SU-DHL-6 (cell line): ENCODE data around the gene LRRFIP1.

Experiments
- H2AFZ ChIP-seq: fragments of 200-600 bp; sonication (generic); 2 replicates; pipeline ENCODE4 v1.6.1; 2014; ENCODE audit warnings: low read depth, mild to moderate bottlenecking, moderate library complexity, mixed read lengths, antibody characterized with exemption, low read length; ENCODE audit not compliant: severe bottlenecking
- H3F3A ChIP-seq: fragments of 200-600 bp; shearing (Covaris generic); 2 replicates; pipeline ENCODE4 v1.6.0; 2016; ENCODE audit warnings: antibody characterized with exemption, mild to moderate bottlenecking; ENCODE audit not compliant: insufficient read depth
- H3K27ac ChIP-seq: fragments of 200-600 bp; sonication (generic); 2 replicates; pipeline ENCODE4 v1.5.1; 2016; ENCODE audit warnings: low read depth, mild to moderate bottlenecking, low read length, moderate library complexity, mixed read lengths
- H3K27me3 ChIP-seq: fragments of 200-600 bp; sonication (generic), shearing (Covaris generic); 2 replicates; pipeline ENCODE4 v1.6.0; 2014; ENCODE audit warnings: mild to moderate bottlenecking, low read length
- H3K36me3 ChIP-seq: fragments of 200-600 bp; sonication (generic); 2 replicates; pipeline ENCODE4 v1.6.1; 2014; ENCODE audit warnings: mild to moderate bottlenecking, low read length, mixed read lengths
- H3K4me2 ChIP-seq: fragments of 300-600, 200-600 bp; shearing (Covaris generic), sonication (generic); 2 replicates; pipeline ENCODE4 v1.6.0; 2014; ENCODE audit warnings: low read length, low read depth, mild to moderate bottlenecking; ENCODE audit not compliant: poor library complexity, severe bottlenecking
- H3K4me3 ChIP-seq: fragments of 200-600 bp; sonication (generic); 2 replicates; pipeline ENCODE4 v1.5.1; 2014; ENCODE audit warnings: antibody characterized with exemption, low read length, mild to moderate bottlenecking, mixed read lengths; ENCODE audit not compliant: insufficient read depth, poor library complexity, severe bottlenecking
- H3K79me2 ChIP-seq: fragments of 200-600 bp; sonication (generic); 2 replicates; pipeline ENCODE4 v1.6.1; 2014; ENCODE audit warnings: mild to moderate bottlenecking, low read length, moderate library complexity; ENCODE audit not compliant: insufficient read depth
- H3K9ac ChIP-seq: fragments of 200-600 bp; sonication (generic); 2 replicates; pipeline ENCODE4 v1.7.0; 2014; ENCODE audit warnings: mild to moderate bottlenecking, low read length
- H3K9me2 ChIP-seq: fragments of 200-600 bp; sonication (generic); replicated peaks from 2 replicates; pipeline ENCODE4 v1.6.1; 2014; ENCODE audit warnings: low read length; ENCODE audit not compliant: insufficient read depth
- H3K9me3 ChIP-seq: fragments of 200-600 bp; sonication (generic); 2 replicates; pipeline ENCODE4 v1.6.1; 2014; ENCODE audit warnings: low read length, mixed read lengths; ENCODE audit not compliant: insufficient read depth
- H4K20me1 ChIP-seq: fragments of 200-600 bp; sonication (generic); 2 replicates; pipeline ENCODE4 v1.6.1; 2014; ENCODE audit warnings: low read depth, mild to moderate bottlenecking, antibody characterized with exemption, low read length, moderate library complexity, mixed read lengths
- EZH2phosphoT487 ChIP-seq: fragments of 200-600 bp; sonication (generic), shearing (Covaris generic); conservative IDR thresholded peaks from 2 replicates; pipeline ENCODE4 v1.6.1; 2018; ENCODE audit warnings: mild to moderate bottlenecking, antibody characterized with exemption, low read length, moderate library complexity, mixed read lengths
- TF ChIP-seq, protein P1 (sequence below): fragments of 200-600 bp; sonication (generic); IDR thresholded peaks from one replicate; pipeline ENCODE4 v1.5.1; 2017; ENCODE audit warnings: antibody characterized with exemption, mild to moderate bottlenecking, low read length, moderate library complexity; ENCODE audit not compliant: insufficient read depth, poor library complexity, severe bottlenecking

The LRRFIP1 gene

GRCh38 chr2:237801466-237801865 lies 174.1 kb downstream of the LRRFIP1 start:
- no peaks in the 10 kb centered on the region for H3K36me3 ChIP-seq
- H4K20me1 ChIP-seq, result no peaks in the 10 kb centered on the region
- no peak overlapping the region for H3K4me3 ChIP-seq
- no peaks in the 10 kb centered on the region for H3K27me3 ChIP-seq
- TF ChIP-seq, protein P1, sequence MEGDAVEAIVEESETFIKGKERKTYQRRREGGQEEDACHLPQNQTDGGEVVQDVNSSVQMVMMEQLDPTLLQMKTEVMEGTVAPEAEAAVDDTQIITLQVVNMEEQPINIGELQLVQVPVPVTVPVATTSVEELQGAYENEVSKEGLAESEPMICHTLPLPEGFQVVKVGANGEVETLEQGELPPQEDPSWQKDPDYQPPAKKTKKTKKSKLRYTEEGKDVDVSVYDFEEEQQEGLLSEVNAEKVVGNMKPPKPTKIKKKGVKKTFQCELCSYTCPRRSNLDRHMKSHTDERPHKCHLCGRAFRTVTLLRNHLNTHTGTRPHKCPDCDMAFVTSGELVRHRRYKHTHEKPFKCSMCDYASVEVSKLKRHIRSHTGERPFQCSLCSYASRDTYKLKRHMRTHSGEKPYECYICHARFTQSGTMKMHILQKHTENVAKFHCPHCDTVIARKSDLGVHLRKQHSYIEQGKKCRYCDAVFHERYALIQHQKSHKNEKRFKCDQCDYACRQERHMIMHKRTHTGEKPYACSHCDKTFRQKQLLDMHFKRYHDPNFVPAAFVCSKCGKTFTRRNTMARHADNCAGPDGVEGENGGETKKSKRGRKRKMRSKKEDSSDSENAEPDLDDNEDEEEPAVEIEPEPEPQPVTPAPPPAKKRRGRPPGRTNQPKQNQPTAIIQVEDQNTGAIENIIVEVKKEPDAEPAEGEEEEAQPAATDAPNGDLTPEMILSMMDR, result no peak
- no peak for TF ChIP-seq EZH2phosphoT487
- H3K9me3 ChIP-seq, result no peaks in the 10 kb centered on the region
- no peak overlapping the region for H3K9ac ChIP-seq
- H3F3A ChIP-seq, result no peaks in the 10 kb centered on the region
- no peaks in the 10 kb centered on the region for H3K79me2 ChIP-seq
- H3K27ac ChIP-seq, result no peak overlapping the region
- H2AFZ ChIP-seq, result no peak overlapping the region
- no peak overlapping the region for H3K4me2 ChIP-seq
- H3K9me2 ChIP-seq, result no peaks in the 10 kb centered on the region

- no peaks in the 10 kb centered on the region for H3K79me2 ChIP-seq
Measured at GRCh38 chr2:237806334-237806733, 178.9 kb downstream of the LRRFIP1 start.

GRCh38 chr2:237815637-237816036 lies 188.2 kb downstream of the LRRFIP1 start:
- Histone ChIP-seq H2AFZ (no peak overlapping the region), H3K79me2 (no peaks in the 10 kb centered on the region), H3K4me2 (no peak overlapping the region), H3K27ac (no peak overlapping the region), H3K4me3 (no peak overlapping the region), H3K9ac (no peak overlapping the region), H3K9me2 (no peaks in the 10 kb centered on the region), H3K9me3 (no peaks in the 10 kb centered on the region), H3F3A (no peaks in the 10 kb centered on the region), H4K20me1 (no peaks in the 10 kb centered on the region), H3K27me3 (no peaks in the 10 kb centered on the region), H3K36me3 (no peaks in the 10 kb centered on the region)
- no peak for TF ChIP-seq EZH2phosphoT487
- TF ChIP-seq, protein P1, result no peak

More at GRCh38 chr2:237806334-237806733, 178.9 kb downstream of the LRRFIP1 start:
- H4K20me1 ChIP-seq, result no peaks in the 10 kb centered on the region
- TF ChIP-seq, protein P1, result no peak
- TF ChIP-seq EZH2phosphoT487, result no peak
- H3K4me2 ChIP-seq, result no peak overlapping the region
- no peaks in the 10 kb centered on the region for H3K36me3 ChIP-seq
- H2AFZ ChIP-seq, result no peak overlapping the region
- H3K27ac ChIP-seq, result no peak overlapping the region
- H3K9me3 ChIP-seq, result no peaks in the 10 kb centered on the region
- no peaks in the 10 kb centered on the region for H3K9me2 ChIP-seq
- H3K4me3 ChIP-seq, result no peak overlapping the region
- H3F3A ChIP-seq, result no peaks in the 10 kb centered on the region
- no peaks in the 10 kb centered on the region for H3K27me3 ChIP-seq
- H3K9ac ChIP-seq, result no peak overlapping the region

DNA sequence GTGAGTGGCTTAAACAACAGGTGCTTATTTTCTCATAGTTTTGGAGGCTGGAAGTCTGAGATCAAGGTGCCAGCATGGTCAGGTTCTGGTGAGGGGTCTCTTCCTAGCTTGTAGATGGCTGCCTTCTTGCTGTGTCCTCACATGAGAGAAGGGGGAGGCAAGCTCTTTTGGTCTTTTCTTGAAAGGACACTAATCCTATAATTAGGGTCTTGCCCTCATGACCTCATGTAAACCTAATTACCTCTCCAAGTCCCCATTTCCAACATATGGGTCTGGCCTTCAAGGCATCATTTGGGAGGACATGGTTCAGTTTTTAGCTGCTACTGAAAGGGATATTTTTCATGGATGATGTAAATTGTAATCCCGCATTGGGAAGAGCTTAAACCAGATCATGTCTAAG lies 189.1 kb downstream of the LRRFIP1 start:
- Histone ChIP-seq H3K4me2 (no peak overlapping the region), H3F3A (no peaks in the 10 kb centered on the region), H3K27me3 (no peaks in the 10 kb centered on the region), H3K9ac (no peak overlapping the region), H3K9me2 (no peaks in the 10 kb centered on the region), H2AFZ (no peak overlapping the region), H3K27ac (no peak overlapping the region), H3K9me3 (no peaks in the 10 kb centered on the region), H3K4me3 (no peak overlapping the region), H3K79me2 (no peaks in the 10 kb centered on the region), H4K20me1 (no peaks in the 10 kb centered on the region), H3K36me3 (no peaks in the 10 kb centered on the region)
- TF ChIP-seq, protein P1, result no peak
- TF ChIP-seq EZH2phosphoT487, result no peak
